ENCODE results near the gene CACNG7. TPM values are rescaled to one million over a fixed set of nuclear protein-coding genes. Genes with fewer than 3 reads are reported as not detected.
A peak's percentile ranks its signal among the peaks of the same experiment; 100 is the strongest.

CACNG7 gene
- total and polyA plus RNA-seq, 12 donors: not detected

- Histone ChIP-seq H3K27me3 (peaks cover 15 to 68% (median 65%) of the 10 kb centered on the region in 7 donors), H3K4me3 (peak overlapping the region in 9 of 10 donors; percentile 22 to 54 (median 45))
- no peak for DNase-seq
These were observed 26.6 kb upstream of the CACNG7 start for GRCh38 chr19:53882391-53883050.

GRCh38 chr19:53883231-53883661 lies 25.8 kb upstream of the CACNG7 start:
- Histone ChIP-seq H3K4me3 (no peak overlapping the region), H3K27ac (no peak overlapping the region), H3K27me3 (peaks cover 15 to 68% (median 65%) of the 10 kb centered on the region in 7 donors), H3K4me1 (peaks cover 5 to 29% (median 21%) of the 10 kb centered on the region in 9 donors), H3K9me3 (no peaks in the 10 kb centered on the region), H3K36me3 (no peaks in the 10 kb centered on the region)
- intact Hi-C loops (cut with DNase I): loop anchor here in 2 of 10 donors (5.0 kb wide), 1 partner anchor 41 kb away; no protein-coding TSS in a partner anchor
- DNase-seq (no peak), ATAC-seq (no peak)
- TF ChIP-seq CTCF (IDR thresholded peaks at IDR 0.05): no peak
- 4% methylated on average over 17 to 19 of the region's 19 CpGs for WGBS, 2 donors

More at GRCh38 chr19:53882391-53883050, 26.6 kb upstream of the CACNG7 start:
- Histone ChIP-seq H3K36me3 (no peaks in the 10 kb centered on the region), H3K9me3 (no peaks in the 10 kb centered on the region), H3K4me1 (peaks cover 5 to 34% (median 21%) of the 10 kb centered on the region in 9 donors), H3K27ac (no peak overlapping the region)
- TF ChIP-seq CTCF (IDR thresholded peaks at IDR 0.05): no peak
- WGBS, 2 donors: 3 to 7% methylated on average over 18 of the region's 18 CpGs
- intact Hi-C loops (cut with DNase I): loop anchor here in 2 of 10 donors (5.0 kb wide), 1 partner anchor 40 kb away; no protein-coding TSS in a partner anchor
- no peak for ATAC-seq

- no peaks in the 10 kb centered on the region for H3K9me3 ChIP-seq
- WGBS, 2 donors: 10 to 17% methylated on average over 11 of the region's 11 CpGs
- no peak overlapping the region for H3K4me3 ChIP-seq
- H3K36me3 ChIP-seq: no peaks in the 10 kb centered on the region
- no peak overlapping the region for H3K27ac ChIP-seq
- intact Hi-C loops (cut with DNase I): loop anchor here in 2 of 10 donors (5.0 kb wide), 1 partner anchor 41 kb away; no protein-coding TSS in a partner anchor
- H3K4me1 ChIP-seq: peaks cover 5 to 25% (median 21%) of the 10 kb centered on the region in 9 donors
- no peak for TF ChIP-seq CTCF (IDR thresholded peaks at IDR 0.05)
- DNase-seq (no peak), ATAC-seq (no peak)
- H3K27me3 ChIP-seq: peaks cover 15 to 68% (median 65%) of the 10 kb centered on the region in 7 donors
These were observed 25.3 kb upstream of the CACNG7 start for GRCh38 chr19:53883741-53884140.

GRCh38 chr19:53884256-53884655 lies 24.8 kb upstream of the CACNG7 start:
- H3K9me3 ChIP-seq: no peaks in the 10 kb centered on the region
- 24 to 25% methylated on average over 12 of the region's 12 CpGs for WGBS, 2 donors
- H3K27me3 ChIP-seq: peaks cover 15 to 68% (median 65%) of the 10 kb centered on the region in 7 donors
- no peak overlapping the region for H3K4me3 ChIP-seq
- H3K27ac ChIP-seq: no peak overlapping the region
- DNase-seq: no peak
- ATAC-seq: no peak
- H3K36me3 ChIP-seq: no peaks in the 10 kb centered on the region
- TF ChIP-seq CTCF (IDR thresholded peaks at IDR 0.05): no peak
- intact Hi-C loops (cut with DNase I): loop anchor here in 2 of 10 donors (5.0 kb wide), 1 partner anchor 42 kb away; no protein-coding TSS in a partner anchor
- H3K4me1 ChIP-seq: peaks cover 5 to 22% (median 19%) of the 10 kb centered on the region in 9 donors

All from heart right ventricle (tissue), 16 donors.